HG03439 (cell line): Measurements from ENCODE around the gene RASAL1.
"Not testable (repeated sequence)": the region's sequence is repeated elsewhere in the genome, so short reads cannot be mapped to it uniquely, and the experiment has no call there.

Experiments
- ATAC-seq: cut with Tn5 transposase; IDR thresholded peaks from one replicate; pipeline ENCODE4 v1.9.1; 2021; ENCODE audit warnings: mild to moderate bottlenecking, moderate library complexity; ENCODE audit not compliant: unreplicated experiment

The RASAL1 gene

DNA sequence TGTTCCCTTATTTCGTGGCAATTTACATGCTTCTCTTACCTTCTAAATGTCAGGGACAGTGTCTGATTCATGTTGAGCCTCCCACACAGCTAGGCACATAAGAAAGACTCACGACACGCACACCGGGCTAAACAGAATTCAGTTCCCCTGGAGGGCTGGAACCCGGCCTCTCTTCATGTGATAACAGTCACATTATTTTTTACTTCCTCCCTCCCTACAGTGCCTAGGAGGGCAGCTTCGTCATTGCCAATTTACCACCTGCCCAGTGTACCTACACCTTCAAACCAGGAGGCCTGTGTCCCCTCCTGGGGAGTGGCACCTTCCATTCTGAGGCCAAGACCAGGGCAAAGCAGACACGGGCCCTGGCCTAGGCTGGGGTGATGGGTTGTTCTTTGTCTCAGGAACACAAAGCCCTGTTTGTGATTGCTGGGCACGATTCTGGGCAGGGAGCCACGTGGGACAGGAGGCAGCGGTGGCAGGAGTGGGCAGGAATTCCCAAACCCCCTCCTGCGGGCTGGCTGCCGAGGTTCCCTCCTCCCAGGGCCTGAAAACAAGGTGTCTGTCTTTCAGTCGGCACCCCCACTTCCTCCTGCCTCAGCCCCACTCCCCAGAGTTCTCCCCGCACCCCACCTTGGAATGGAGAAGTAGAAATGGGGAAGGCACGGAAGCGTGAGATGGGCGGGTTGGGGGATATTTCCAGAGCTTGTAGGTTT lies 6.8 kb upstream of the RASAL1 start:
- ATAC-seq = no peak

DNA sequence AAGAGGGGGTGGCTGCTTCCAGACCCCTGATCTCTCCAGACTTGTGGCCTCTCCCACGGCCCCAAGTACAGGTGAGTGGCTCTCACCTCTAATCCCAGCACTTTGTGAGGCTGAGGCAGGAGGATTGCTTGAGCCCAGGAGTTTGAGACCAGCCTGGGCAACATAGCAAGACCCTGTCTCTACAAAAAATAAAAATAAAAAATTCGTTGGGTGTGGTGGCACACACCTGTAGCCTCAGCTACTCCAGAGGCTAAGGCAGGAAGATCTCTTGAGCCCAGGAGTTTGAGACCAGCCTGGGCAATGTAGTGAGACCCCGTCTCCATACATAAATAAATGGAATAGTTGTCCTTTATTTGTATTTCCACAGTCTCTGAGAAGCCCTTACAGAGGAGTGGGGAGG lies 6.2 kb upstream of the RASAL1 start:
- not testable (repeated sequence) for ATAC-seq

DNA sequence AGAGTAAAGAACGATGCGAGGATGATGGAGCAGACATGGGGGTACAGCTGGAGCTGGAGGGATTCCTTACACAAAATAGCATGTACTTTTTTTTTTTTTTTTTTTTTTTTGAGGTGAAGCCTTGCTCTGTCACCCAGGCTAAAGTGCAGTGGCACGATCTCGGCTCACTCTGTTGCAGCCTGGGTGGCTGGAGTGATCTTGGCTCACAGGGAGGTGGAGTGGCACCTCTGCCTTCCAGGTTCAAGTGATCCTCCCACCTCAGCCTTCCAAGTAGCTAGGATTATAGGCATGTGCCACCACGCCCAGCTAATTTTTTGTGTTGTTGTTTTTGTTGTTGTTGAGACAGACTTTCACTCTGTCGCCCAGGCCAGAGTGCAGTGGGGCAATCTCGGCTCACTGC lies 5.1 kb upstream of the RASAL1 start:
- ATAC-seq = no peak

DNA sequence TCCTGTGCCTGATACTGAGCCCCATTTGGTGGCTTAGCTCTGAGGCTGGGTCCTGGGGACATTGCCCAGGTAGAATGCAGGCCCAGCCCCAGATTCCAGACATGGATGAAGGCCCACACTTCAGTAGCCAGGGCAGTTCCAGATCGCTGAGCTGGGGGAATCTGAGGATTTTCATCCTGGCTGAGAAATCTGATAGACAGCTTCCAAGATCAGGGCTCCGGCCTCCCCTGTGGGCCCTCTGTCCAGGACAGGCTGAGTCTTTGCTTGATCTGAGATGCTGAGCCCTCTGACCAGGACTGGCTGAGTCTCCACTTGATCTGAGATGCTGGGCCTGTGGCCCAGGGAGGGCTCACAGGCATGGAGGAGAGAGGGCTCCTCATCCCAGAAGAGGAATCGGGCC lies 3.3 kb upstream of the RASAL1 start:
- ATAC-seq = no peak

DNA sequence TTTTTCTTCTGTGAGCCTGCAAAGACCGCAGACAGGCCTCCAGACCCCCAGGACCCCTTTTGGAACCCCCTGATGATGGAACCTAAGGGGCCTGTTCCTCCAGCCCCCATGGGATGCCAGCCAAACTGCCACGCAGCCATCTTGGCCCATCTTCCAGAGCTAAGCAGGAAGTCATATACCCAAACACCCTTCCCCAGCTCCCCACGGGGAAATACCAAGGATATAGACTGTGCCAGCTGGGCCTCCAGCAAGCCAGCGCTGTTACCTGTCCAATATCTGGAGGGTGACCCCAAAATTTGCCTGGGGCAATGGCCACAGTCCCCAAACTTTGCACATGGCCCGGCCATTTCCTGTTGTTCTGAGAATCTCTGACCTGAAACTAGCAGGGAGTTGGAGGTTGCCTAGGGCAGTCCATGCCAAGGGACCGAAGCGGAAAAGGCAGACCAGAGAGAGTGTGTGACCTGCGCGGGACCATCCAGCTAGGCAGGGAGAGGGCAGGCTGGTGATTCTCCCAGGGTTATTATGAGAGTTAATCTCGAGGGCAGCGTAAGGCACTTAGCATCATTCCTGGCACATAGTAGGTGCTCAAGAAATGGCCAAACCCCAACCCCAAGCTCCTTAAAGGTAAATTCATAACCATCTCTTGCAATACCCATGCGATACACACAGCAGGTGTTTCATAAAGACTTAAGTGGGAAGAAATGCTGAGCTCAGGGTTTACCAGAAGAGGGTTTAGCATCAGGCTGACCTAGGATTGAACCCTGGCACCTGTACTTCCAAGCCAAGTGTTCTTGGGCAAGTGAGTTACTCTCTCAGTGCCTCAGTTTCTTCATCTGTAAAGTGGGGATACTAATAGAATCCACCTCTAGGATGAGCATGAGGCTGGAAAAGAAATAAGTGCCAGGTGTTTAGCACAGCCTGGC lies 2.6 kb upstream of the RASAL1 start:
- no peak for ATAC-seq

DNA sequence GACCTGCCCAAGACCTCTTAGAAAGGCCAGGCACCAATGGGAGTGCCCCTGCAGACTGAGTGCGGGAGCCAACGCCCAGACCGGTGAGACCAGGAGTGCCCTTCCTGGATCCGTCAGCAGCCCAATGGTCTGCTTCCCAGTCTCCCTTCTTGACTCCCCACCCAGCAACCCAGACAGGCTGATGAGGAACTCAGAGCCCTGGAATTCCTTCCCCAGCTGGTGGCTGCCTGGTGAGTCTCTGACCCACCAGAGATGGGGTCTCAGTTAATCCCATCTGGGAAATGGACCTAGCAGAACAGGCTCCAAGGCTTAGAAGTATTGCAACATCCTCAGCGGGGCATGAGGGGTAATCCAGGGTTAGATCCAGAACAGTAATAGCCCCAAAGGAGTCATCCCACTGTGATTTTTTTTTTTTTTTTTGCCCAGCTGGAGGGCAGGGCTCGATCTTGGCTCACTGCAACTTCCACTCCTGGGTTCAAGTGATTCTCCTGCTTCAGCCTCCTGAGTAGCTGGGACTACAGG lies 1.5 kb upstream of the RASAL1 start:
- ATAC-seq = no peak

DNA sequence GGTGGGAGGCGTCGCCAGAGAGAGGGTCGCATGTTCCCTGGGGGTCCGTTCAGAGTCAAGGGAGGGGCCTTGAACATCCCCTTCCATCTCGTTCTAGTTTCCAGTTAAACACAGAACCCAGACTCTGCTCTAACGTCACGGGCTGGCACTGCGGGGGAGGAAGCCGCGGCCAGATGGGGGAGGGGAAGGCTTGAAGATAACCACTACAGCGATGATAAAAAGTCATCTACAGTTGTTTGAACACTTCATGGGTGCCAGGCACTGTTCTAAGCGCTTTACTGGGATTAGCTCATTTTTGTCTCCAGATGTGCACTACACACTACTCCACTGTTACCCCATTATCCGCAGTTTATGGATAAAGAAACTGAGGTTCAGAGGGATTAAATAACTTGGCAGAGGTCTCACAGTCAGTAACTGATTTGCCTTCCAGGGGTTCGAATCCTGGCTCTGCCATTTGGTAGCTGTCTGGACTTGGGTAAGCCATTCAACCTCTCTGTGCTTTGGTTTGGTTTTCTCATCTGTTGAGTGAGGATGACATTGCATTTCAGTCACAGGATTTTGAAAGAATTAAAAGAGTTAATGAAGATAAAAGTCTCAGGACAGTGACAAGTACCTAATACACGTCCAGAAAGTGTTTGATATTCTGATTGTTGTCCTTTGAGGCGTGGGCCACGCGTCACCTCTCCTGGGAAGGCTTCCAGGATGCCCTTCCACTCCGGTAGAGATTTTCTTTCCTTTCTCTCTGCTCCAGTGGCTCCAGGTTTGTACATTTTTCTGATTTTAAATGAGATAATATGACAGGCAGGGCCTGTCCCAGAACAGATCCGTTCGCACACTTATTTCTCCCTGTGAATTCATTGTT lies 798 bp upstream of the RASAL1 start:
- ATAC-seq = no peak

DNA sequence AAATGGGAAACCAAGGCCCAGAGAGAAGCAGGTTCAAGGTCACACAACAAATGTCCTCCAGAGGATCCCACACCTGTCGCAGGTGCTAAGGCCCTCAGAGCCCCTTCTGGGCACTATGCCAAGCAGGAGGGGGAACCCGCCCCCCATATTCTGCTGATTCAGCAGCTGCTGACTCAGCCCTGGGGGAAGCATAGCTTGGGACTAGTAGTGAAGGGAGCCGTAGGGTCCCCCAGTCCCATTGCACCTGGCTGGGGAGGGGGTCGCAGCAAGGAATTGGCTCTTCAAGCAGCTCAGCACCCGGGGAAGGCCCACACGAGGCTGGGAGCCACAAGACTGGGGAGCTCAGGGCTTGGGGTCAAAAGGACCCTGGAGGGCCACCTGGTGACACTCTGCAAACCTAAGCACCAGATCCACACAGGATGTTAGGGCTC lies 1.0 kb downstream of the RASAL1 start:
- ATAC-seq = no peak

DNA sequence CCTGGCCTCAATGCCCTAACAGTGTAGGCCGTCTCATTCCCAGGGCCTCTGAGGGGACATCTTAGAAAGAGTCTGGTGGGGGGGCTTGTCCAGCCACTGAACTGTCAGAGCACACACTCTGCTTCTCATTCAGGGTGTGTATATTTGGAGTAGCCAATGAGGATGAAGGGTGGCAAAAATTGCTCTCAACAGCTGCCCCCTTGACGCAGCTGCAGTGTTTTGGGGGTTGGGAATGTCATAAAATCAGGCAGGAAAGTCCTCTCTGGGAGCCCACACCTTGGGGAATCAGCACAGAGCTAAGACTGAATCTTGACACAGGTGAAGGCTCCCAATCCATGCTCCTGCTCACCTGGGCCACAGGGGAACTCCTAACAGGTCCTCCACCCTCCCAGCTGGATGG lies 1.5 kb downstream of the RASAL1 start:
- no peak for ATAC-seq

DNA sequence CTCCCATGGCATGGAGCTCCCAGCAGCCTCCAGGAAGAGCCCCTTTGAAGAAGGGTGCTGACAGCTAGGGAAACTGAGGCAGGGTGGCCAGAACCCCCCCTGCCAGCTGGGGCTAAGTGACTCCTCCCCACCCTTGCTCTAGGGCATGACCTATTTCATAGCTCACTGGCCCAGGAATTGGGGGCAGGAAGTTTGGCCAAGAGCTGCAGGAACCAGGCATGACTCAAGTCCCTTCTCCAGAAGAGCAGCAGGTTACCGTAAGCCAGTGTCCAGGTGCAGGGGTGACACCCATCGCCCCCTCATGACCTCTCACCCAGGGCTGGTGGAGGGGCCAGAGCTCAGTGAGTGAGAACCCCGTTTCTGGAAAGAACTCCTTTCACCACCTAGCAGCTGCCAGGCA lies 1.9 kb downstream of the RASAL1 start:
- no peak for ATAC-seq

DNA sequence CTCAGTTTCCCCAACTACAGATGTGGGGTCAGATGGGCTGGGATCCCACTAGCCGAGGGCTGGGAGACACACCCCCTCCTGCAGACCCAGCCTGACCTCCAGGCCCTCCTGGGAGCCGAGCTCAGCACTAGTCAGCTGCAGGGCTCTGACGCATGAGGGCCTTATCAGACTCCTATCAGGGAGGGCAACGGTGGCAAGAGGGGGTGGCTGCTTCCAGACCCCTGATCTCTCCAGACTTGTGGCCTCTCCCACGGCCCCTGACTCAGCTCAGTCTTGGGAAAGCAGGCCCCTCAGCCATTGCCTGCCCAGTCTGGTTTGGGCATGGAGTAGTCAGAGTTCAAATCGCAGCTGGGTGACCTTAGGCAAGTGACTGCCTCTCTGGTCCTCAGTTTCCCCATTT lies 2.5 kb downstream of the RASAL1 start:
- no peak for ATAC-seq

DNA sequence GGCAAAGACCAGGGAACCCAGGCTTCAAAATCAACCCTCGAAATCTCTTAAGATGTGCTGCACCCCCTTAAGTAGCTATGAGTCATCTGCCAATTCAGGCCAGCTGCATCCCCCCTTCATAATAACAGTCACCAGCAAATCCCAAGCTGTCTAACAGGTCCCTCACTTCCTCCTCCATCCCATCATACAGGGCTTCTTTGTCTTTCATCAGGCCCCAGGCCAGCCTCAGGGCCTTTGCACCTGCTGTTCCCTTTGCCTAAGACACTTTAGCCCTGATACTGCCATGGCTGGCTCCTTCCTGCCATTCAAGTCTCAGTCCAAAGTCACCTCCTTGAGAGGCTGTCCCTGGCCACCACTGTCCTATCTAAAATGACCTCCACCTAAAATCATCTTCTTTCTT lies 4.0 kb downstream of the RASAL1 start:
- no peak for ATAC-seq

DNA sequence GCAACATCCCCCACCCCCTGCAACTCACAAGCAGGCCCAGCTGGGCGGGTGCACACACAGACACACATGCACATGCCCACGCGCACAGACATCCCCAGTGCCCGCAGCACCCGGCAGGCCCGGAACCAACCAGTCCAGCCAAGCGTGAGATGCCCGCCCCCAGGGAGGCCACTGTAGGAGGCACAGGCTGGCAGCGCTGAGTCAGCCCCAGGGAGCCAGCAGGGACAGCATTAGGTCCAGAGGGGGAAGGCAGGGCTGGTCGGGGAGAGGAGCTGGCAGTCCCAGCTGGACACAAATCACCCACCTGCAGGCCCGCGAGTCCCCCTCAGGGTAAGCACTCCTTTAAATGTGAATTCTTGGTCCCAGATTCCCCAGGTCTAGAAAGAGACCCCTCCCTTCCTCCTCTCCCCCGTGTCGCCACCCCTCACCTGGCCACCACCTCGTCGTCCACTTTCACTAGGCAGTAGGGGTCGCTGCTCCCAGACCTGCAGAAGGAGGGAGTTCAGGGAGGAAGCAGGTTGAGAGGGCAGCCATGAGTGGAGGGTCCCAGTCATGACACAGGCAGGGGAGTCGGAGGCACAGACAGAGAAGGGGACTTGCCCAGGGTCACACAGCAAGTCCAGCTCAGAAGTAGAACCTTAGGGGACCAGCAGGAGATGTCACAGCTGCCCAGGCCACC lies 5.0 kb downstream of the RASAL1 start:
- no peak for ATAC-seq

DNA sequence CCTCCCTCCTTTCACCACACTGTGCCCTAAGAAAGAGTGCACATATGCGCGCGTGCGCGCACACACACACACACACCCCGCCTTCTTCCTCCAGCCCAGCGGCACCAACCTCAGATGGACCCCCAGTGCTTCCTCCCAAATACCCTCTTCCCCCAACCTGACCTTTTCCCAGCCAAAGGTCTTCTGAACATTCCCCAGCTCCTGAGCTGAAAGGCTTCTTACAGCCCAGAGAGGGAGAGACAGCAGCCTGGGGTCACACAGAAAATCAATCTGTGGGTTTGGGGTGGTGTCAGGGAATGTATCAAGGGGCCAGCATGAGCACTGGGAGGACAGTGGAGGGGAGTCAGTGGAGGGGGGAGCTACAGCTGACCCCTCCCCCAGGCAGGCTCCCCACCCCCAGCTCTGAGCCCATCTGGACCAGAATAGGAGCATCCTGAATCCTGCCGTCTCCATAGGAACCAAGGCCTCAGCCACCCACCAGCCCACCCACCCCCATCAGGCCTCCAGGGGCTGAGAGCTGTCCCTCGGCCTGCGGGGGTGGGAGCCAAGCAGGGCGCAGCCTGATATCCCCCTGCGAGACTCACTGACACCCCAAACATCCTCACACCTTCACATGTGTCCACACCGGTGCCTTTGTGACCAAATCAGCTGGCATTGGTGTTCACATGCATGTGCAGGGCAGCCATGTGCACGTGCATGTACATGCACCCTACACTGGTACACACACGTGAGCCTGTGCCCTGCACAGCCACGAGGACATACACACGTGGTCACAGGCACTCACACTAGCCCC lies 5.7 kb downstream of the RASAL1 start:
- no peak for ATAC-seq

DNA sequence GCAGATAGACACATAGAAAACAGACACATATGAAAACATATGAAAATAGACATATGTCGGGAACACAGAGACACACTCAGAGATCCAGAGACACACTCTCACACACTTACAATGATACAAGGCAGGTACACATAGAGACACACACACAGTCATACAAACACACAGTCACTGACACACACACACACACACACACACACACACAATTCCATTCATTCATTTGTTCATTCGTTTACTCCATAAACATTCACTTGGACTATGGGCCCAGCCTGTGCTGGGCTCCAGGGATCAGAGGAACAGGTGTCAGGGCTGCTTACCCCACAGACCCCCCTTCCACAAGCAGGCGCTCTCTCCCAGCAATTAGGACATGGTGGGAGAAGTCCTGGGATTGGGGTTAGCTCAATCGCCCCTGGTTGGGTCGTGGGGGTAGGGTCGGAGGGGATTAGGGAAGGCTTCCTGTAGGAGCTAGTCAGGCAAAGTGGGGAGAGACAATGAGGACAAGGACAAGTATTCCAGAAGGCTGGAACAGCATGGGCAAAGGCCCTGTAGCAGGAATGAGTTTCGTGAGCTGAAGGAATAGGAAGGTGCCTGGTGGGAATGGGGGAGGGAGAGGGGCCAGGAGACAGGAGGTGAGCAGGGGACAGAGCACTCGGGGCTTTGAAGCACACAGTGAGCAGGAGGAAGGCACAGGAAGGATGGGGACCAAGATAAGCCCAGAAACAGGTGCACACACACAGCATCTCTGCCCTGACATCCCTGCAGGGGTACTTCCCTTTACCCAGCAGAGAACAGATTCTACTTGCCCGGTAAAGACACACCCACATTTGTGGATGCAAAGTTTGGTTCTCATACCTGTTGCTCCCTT lies 6.5 kb downstream of the RASAL1 start:
- no peak for ATAC-seq

DNA sequence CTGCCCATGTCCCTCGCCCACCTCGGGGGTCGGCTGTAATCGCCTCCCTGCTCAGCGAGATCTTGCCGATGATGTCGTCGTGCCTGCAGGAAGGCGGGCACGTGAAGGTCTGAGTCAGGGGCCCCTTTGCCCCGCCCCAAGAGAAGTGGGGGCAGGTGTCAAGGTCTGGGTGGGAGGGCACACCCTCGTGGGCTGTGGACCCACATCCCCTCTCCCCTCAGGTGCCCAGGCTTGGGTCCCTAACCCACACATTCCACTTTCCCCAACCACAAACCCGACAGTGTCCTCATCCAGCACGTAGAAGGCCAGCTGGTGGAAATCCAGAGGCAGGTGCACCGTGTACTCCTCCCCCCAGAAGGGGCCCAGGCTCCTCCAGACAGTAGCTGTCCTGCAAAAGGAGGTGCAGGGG lies 7.8 kb downstream of the RASAL1 start:
- no peak for ATAC-seq

DNA sequence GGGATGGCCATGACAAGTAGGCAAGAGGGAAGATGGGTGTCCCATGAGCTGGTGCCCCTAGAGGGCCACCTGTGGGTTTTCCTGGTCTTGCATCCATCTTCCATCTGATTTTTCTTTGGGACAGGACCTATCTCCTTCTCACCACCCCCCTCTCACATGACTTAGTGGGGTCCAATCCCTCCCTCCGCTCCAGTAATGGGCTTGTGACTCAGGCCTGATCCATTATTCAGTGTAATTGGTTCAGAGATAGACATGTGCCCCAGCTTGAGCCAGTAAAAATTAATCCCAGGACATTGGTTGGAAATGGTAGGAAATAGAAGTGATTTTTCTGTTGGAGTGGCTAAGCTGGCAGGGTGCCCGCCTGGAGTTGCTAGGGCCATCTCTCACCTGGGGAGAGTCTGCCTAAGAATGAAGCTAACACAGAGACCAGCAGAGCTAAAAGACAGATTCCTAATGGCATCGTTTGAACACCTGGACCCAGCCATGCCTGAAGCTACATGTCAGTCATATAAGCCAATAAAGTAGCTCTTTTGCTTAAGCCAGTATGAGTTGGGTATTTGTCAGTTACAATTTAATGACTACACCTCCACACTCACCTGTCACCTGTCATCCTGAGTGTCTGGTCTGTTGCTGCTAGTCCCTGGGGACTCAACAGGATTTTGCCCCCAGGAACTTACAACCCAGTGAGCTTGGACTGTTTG lies 14.7 kb downstream of the RASAL1 start:
- no peak for ATAC-seq

DNA sequence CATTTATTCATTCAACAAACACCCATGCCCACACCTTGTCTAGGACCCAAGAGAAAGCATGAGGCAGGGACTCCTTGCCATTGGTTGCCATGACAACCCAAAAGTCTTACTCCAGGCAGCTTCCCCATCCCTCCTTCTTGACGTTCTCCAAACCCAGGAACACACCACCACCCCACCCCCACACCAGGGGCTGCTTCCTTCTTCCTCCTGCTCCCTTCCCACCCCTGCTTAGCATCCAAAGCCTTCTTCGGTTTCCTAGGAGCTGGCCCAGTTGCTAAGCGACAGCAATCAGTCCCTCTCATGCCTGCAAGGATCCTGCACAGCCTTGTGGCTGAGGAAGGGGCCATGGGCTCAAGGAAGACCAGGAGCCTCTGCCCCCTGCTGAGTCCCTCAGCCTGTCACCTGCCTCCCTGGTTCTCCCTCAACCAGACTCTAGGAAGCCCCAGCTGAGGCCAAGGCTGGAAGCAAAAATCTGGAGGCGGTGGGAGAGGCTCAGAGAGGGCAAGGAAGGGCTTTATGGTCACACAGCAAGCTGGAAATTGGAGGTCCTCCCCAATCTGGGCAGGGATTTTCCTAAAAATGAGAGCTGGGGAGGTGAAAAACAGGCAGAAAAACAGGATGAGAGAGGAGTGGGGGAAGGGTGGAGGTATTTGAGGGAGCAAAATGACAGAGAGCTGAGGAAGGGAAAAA lies 15.4 kb downstream of the RASAL1 start:
- ATAC-seq = no peak
